Ishikawa (cell line): ENCODE measurements around the gene STK32A.

Source experiments
- RAD21 ChIP-seq: IDR thresholded peaks from 2 replicates; pipeline ENCODE4 v1.6.1; 2012; ENCODE audit warnings: low read depth
- TAF1 ChIP-seq: IDR thresholded peaks from 2 replicates; pipeline ENCODE4 v1.6.1; 2012; ENCODE audit warnings: low read depth, mild to moderate bottlenecking

DNA sequence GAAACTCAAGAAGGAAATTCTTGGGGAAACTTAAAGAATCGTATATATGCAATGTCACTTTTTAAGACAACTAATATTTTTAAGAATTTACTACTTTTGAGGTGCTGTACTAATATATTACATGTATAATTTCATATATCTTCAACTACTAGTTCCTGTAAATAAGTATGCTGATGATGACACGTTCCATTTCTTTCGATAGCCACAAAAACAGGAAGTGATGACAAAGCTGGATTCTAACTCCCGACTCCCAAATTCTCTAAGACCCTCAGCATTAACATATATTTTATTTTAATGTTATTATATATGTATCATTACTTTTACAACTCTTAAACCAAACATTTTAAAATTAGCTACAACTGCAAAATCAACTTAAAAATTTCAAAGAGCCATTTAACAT is 74.8 kb downstream of the STK32A start:
- no peak for TF ChIP-seq RAD21
- no peak for TF ChIP-seq TAF1
